K562 (cell line): Measurements from ENCODE around the gene PTPN7. TPM values are rescaled to one million over a fixed set of nuclear protein-coding genes. Genes with fewer than 3 reads are reported as not detected.
A peak's percentile ranks its signal among the peaks of the same experiment; 100 is the strongest.

Source experiments
- DIDO1 ChIP-seq: fragments of 450-650 bp; IDR thresholded peaks from 2 replicates; pipeline ENCODE4 v1.6.1; 2016; ENCODE audit warnings: low read depth, missing biosample characterization, missing genetic modification characterization
- DPF2 ChIP-seq: fragments of 450-650 bp; IDR thresholded peaks from 2 replicates; pipeline ENCODE4 v1.6.1; 2016
- ESRRA ChIP-seq: fragments of 450-650 bp; IDR thresholded peaks from 2 replicates; pipeline ENCODE4 v1.6.1; 2014; ENCODE audit warnings: low read depth, mild to moderate bottlenecking, moderate library complexity, borderline replicate concordance
- FUS ChIP-seq: fragments of 200-400 bp; formaldehyde crosslinking; optimal IDR thresholded peaks from 2 replicates; pipeline ENCODE3; 2017; ENCODE audit warnings: low read depth, low read length
- GATA2 ChIP-seq: sonication (generic); formaldehyde crosslinking; IDR thresholded peaks from 2 replicates; pipeline ENCODE4 v1.4.0; 2020; ENCODE audit warnings: mild to moderate bottlenecking, missing genetic modification reagents
- HNRNPL ChIP-seq: fragments of 200-400 bp; formaldehyde crosslinking; IDR thresholded peaks from 2 replicates; pipeline ENCODE4 v1.6.1; 2017; ENCODE audit warnings: low read depth, mild to moderate bottlenecking, low read length
- IRF2 ChIP-seq: sonication (generic); formaldehyde crosslinking; IDR thresholded peaks from 2 replicates; pipeline ENCODE4 v1.8.1; 2022; ENCODE audit warnings: mild to moderate bottlenecking, missing genetic modification reagents
- NCOA1 ChIP-seq: fragments of 450-650 bp; IDR thresholded peaks from 2 replicates; pipeline ENCODE4 v1.6.1; 2016; ENCODE audit warnings: low read depth
- NCOA2 ChIP-seq, 2 experiments: fragments of 450-650 bp; IDR thresholded peaks; 2 replicates each; pipeline ENCODE4 v1.6.1; 2018; ENCODE audit warnings: mild to moderate bottlenecking in 2 of 2, moderate library complexity in 1 of 2; ENCODE audit not compliant: partially characterized antibody in 2 of 2
- RBFOX2 ChIP-seq: fragments of 200-400 bp; formaldehyde crosslinking; IDR thresholded peaks from 2 replicates; pipeline ENCODE4 v1.6.1; 2017; ENCODE audit warnings: low read depth, mild to moderate bottlenecking, low read length, moderate library complexity
- SLC30A9 ChIP-seq: fragments of 250-450 bp; sonication (Bioruptor Pico); IDR thresholded peaks from 2 replicates; pipeline ENCODE4 v1.8.0; 2022; ENCODE audit warnings: mild to moderate bottlenecking, moderate library complexity
- SMARCC2 ChIP-seq: fragments of 450-650 bp; IDR thresholded peaks from 2 replicates; pipeline ENCODE4 v1.6.1; 2017; ENCODE audit warnings: antibody characterized with exemption, moderate library complexity, mild to moderate bottlenecking, low read depth
- SMARCE1 ChIP-seq: fragments of 450-650 bp; IDR thresholded peaks from 2 replicates; pipeline ENCODE4 v1.7.1; 2016; ENCODE audit warnings: mild to moderate bottlenecking
- TOE1 ChIP-seq, 2 experiments: fragments of 450-650 bp in 1 of 2; sonication (generic) in 1 of 2; formaldehyde crosslinking in 1 of 2; IDR thresholded peaks; 2 replicates each; pipeline versions ENCODE4 v1.7.1 to v1.8.0; 2016 to 2022; ENCODE audit warnings: borderline replicate concordance in 2 of 2, mild to moderate bottlenecking in 2 of 2, antibody characterized with exemption in 1 of 2, inconsistent platforms in 1 of 2, low read depth in 1 of 2, missing genetic modification reagents in 1 of 2, moderate library complexity in 1 of 2
- ZFX ChIP-seq: sonication (generic); formaldehyde crosslinking; IDR thresholded peaks from 2 replicates; pipeline ENCODE4 v1.8.0; 2022; ENCODE audit warnings: mild to moderate bottlenecking, missing genetic modification reagents, moderate library complexity
- ZNF239 ChIP-seq: fragments of 250-450 bp; sonication (Bioruptor Pico); IDR thresholded peaks from 2 replicates; pipeline ENCODE4 v1.4.0; 2020; ENCODE audit warnings: mild to moderate bottlenecking
- ZNF311 ChIP-seq: fragments of 250-450 bp; sonication (Bioruptor Pico); IDR thresholded peaks from 2 replicates; pipeline ENCODE4 v1.4.0; 2020; ENCODE audit warnings: mild to moderate bottlenecking, moderate library complexity
- ZNF589 ChIP-seq: fragments of 200-800 bp; sonication (Bioruptor generic); IDR thresholded peaks from 2 replicates; pipeline ENCODE4 v1.6.1; 2016; ENCODE audit warnings: low read depth, missing genetic modification characterization, missing compliant biosample characterization
- polyA plus RNA-seq, 8 experiments: library from polyadenylated mRNA; depleted of rRNA in 4 of 8; stranded (reverse) in 5 of 8; unstranded in 3 of 8; fragments of >200 nt; fragmentation: Nextera tagmentation in 2 of 8; fragmentation: Illumina TruSeq in 1 of 8; extraction: Ambion mirVana in 2 of 8; extraction: Trizol in 1 of 8; gene quantifications; 2 replicates each; pipeline versions ENCODE4 v1.2.1 to v1.2.3, GENCODE V29; 2011 to 2014; ENCODE audit warnings: inconsistent platforms in 1 of 8, missing spikeins in 1 of 8
- total RNA-seq, 7 experiments: library from RNA; depleted of rRNA in 6 of 7; stranded (reverse); fragments of >200 nt in 6 of 7; fragmentation: Illumina TruSeq in 2 of 7; extraction: Trizol in 2 of 7; gene quantifications; 2 replicates each; pipeline versions ENCODE4 v1.2.1 to v1.2.3, GENCODE V29; 2011 to 2021; ENCODE audit warnings: low replicate concordance in 1 of 7
- TF ChIP-seq, protein P1 (sequence below): sonication (generic); formaldehyde crosslinking; IDR thresholded peaks from 2 replicates; pipeline ENCODE4 v1.8.1; 2023; ENCODE audit warnings: mild to moderate bottlenecking, missing genetic modification reagents
- TF ChIP-seq, protein P2 (sequence below), 3 experiments: fragments of 200-800 bp in 1 of 3; sonication (Bioruptor generic) in 1 of 3; sonication (generic) in 1 of 3; formaldehyde crosslinking in 1 of 3; IDR thresholded peaks; 2 replicates each; pipeline versions ENCODE4 v1.6.1 to v1.8.0; 2016 to 2022; ENCODE audit warnings: mild to moderate bottlenecking in 2 of 3, missing compliant biosample characterization in 2 of 3, missing genetic modification characterization in 2 of 3, missing genetic modification reagents in 1 of 3
- TF ChIP-seq, protein P3 (sequence below): fragments of 450-650 bp; IDR thresholded peaks from 2 replicates; pipeline ENCODE4 v1.7.0; 2016; ENCODE audit warnings: borderline replicate concordance
- TF ChIP-seq, protein P4 (sequence below): fragments of 250-450 bp; sonication (Bioruptor Pico); IDR thresholded peaks from 2 replicates; pipeline ENCODE4 v1.5.0; 2021; ENCODE audit warnings: mild to moderate bottlenecking, borderline replicate concordance

The PTPN7 gene
- total and polyA plus RNA-seq, 9 of the 15 experiments (the other 6 are each of a cell fraction or from before 2014, with no cell fraction given) = 18.7 to 144 (median 120) TPM

DNA sequence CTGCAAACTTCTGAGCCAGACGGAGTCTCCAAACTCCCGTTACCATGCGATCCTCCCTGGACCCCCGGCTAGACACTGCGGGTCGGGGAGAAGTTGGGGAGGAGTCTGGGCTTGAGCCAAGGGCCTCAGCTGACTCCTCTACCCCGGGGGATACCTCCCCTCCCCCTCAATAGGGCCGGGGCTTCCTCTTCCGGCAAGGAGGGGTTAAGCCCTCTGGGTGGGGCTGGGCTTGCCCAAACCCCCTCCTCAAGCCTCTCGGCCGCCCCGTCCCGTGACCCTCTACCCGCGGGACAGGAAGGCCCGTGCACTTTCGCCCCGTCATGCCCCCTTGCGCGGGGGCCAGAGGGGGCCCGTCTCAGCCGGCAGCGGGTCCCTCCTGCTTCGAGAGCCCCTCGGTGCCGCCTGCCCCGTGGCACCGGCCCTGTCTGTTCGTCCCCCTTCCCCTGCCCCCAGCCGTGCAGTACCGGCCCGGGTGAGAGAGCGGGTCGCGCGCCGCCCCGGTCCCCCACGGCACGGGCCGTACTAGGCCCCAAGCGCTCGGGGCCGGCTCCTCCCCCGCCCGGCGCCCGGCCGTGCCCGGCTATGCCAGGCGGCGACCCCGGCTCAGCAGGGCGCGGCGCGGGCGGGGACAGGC is 16.5 kb downstream of the PTPN7 start (continued):
- TF ChIP-seq, protein P1, sequence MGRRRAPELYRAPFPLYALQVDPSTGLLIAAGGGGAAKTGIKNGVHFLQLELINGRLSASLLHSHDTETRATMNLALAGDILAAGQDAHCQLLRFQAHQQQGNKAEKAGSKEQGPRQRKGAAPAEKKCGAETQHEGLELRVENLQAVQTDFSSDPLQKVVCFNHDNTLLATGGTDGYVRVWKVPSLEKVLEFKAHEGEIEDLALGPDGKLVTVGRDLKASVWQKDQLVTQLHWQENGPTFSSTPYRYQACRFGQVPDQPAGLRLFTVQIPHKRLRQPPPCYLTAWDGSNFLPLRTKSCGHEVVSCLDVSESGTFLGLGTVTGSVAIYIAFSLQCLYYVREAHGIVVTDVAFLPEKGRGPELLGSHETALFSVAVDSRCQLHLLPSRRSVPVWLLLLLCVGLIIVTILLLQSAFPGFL = no peak
- no peak for TF ChIP-seq ZNF239 (CRISPR knock-in tag)
- peak; percentile 75; the same call in 1 of the 2 replicates for TF ChIP-seq HNRNPL
- no peak for TF ChIP-seq ESRRA
- no peak for TF ChIP-seq NCOA2 (IDR thresholded peaks at IDR 0.05; ENCODE audit: partially characterized antibody in 2 of 2)
- TF ChIP-seq, protein P2, sequence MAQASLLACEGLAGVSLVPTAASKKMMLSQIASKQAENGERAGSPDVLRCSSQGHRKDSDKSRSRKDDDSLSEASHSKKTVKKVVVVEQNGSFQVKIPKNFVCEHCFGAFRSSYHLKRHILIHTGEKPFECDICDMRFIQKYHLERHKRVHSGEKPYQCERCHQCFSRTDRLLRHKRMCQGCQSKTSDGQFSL (CRISPR knock-in tag; IDR thresholded peaks at IDR 0.05) = no peak
- TF ChIP-seq, protein P2 (tag; IDR thresholded peaks at IDR 0.05) = no peak
- no peak for TF ChIP-seq FUS
- peak; percentile 71; the same call in 1 of the 2 replicates for TF ChIP-seq SMARCE1
- no peak for TF ChIP-seq NCOA1
- TF ChIP-seq ZNF311 (CRISPR knock-in tag) = no peak
- TF ChIP-seq, protein P3, sequence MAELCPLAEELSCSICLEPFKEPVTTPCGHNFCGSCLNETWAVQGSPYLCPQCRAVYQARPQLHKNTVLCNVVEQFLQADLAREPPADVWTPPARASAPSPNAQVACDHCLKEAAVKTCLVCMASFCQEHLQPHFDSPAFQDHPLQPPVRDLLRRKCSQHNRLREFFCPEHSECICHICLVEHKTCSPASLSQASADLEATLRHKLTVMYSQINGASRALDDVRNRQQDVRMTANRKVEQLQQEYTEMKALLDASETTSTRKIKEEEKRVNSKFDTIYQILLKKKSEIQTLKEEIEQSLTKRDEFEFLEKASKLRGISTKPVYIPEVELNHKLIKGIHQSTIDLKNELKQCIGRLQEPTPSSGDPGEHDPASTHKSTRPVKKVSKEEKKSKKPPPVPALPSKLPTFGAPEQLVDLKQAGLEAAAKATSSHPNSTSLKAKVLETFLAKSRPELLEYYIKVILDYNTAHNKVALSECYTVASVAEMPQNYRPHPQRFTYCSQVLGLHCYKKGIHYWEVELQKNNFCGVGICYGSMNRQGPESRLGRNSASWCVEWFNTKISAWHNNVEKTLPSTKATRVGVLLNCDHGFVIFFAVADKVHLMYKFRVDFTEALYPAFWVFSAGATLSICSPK = no peak
- TF ChIP-seq TOE1 (IDR thresholded peaks at IDR 0.05; ENCODE audit: borderline replicate concordance) = no peak
- no peak for TF ChIP-seq TOE1 (CRISPR knock-in tag; IDR thresholded peaks at IDR 0.05; ENCODE audit: borderline replicate concordance, low read depth)
- no peak for TF ChIP-seq ZNF589 (CRISPR knock-in tag)
- TF ChIP-seq DIDO1 = no peak
- no peak for TF ChIP-seq SLC30A9 (CRISPR knock-in tag)
- peak; percentile 49; the same call in 1 of the 2 replicates for TF ChIP-seq DPF2
- TF ChIP-seq RBFOX2 = 0 out of 2 replicates have a peak, but pooled peaks have one; percentile 0
- TF ChIP-seq SMARCC2 = no peak
- peak; percentile 90 for TF ChIP-seq ZFX (CRISPR knock-in tag)
- TF ChIP-seq IRF2 (CRISPR knock-in tag) = peak; percentile 56; the same call in 1 of the 2 replicates
- TF ChIP-seq, protein P4, sequence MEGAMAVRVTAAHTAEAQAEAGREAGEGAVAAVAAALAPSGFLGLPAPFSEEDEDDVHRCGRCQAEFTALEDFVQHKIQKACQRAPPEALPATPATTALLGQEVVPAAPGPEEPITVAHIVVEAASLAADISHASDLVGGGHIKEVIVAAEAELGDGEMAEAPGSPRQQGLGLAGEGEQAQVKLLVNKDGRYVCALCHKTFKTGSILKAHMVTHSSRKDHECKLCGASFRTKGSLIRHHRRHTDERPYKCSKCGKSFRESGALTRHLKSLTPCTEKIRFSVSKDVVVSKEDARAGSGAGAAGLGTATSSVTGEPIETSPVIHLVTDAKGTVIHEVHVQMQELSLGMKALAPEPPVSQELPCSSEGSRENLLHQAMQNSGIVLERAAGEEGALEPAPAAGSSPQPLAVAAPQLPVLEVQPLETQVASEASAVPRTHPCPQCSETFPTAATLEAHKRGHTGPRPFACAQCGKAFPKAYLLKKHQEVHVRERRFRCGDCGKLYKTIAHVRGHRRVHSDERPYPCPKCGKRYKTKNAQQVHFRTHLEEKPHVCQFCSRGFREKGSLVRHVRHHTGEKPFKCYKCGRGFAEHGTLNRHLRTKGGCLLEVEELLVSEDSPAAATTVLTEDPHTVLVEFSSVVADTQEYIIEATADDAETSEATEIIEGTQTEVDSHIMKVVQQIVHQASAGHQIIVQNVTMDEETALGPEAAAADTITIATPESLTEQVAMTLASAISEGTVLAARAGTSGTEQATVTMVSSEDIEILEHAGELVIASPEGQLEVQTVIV (CRISPR knock-in tag) = no peak
- TF ChIP-seq GATA2 (CRISPR knock-in tag) = no peak
